CD4-positive, alpha-beta T cell treated with Interleukin-2 at 100 ng/mL for 4 hours (primary cell): ENCODE data around the gene SOX8.

ENCODE experiments used
- DNase-seq: peaks from one replicate; pipeline ENCODE4 v3.0.0-alpha.2; 2020; ENCODE audit warnings: low spot score

SOX8 gene

DNA sequence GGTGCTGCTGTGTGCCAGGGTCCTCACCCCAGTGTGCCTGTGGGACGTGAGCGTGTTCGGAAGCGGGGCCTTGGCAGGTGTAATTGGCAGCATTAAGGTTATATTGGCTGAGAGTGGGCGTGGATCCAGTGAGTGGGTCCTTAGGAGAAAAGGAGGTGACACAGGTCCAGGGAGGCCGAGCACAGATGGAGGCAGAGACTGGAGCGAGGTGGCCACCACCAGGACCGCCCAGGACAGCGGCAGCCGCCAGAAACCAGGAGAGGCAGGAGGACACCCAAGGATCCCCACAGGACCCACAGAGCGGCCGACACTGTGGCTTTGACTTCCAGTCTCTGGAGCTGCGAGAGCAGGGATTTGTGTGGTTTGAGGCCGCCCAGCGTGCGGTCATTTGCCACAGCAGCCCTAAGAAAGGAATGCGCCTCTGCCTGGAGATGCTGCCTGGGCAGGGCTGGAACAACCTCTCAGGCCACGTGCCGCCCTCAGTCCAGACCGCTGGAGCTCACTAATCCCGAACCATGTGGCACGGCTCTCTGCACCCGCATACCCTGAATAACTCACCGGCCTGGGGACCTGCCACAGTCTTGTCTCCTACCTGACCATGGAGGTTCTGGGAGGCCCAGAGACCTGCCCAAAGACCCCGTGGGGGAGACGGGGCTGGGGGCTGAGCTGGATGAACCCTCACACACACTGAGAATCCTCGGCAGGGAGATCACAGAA, 45.4 kb downstream of the SOX8 start:
- DNase-seq, result no peak

DNA sequence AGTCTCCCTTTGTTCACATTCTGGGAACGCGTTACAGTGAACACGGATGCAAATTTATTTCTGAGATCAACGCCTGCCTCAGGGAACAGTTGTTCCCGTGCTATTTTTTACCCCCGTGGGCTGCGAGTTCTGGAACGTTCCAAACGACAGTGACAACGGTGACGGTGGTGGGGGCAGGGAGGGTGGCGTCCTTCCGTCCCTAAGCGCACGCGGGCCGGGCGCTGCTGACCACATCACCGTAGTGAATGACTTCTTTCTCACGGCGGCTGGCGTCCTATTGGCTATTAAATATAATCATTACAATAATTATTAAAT, 45.9 kb downstream of the SOX8 start:
- DNase-seq, result no peak

DNA sequence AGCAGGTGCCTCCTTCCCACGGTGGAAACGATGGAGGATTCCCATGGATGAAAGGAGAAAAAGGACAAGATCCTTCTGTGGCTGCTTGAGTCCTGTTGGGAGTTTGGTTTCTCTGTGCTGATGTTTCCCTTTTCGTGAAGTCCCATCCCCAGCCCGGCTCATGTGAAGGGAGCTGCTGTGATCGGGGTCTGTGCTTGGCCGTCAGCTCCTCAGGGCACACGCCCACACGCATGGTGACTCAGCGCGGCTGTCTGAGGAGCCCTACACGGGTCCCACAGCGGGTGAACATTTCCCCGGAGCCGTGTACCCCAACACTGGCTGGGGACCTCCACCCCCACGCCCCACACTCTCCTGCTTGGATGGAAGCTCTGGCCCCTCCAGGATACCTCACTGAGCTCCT, 46.5 kb downstream of the SOX8 start:
- no peak for DNase-seq

DNA sequence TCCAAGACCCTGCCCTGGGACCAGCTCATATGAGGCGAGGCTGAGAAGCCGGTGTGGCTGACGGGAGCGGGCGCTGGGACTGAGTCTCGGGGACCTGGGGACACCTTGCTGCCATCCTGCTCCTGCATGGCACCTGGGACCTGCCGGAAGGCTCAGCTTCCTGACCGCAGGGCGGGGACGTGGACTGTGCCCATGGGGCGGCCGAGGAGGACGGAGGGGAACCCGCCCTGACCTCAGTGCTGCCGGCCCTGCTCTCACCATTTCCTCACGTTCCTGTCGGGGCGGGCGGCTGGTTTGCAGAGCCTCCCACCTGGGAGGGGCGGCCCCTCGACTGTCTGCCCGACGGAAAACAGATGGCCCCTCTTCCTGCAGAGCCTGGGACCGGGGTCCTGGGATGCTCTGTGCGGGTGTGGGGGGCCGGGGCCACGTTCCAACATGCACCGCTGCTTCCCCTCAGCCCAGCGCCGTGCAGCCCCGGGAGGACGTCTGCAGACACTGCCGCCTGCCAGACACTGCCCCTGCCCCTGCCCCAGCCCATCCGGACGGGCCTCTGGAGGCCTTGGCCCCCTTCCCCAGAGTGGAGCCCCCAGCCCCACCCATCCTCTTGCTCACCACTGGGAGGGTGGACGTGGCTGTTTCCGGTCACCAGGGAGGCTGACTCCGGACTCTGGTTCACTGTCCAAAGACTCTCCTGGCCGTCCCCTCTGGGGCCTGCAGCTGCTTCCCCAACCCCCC, 47.1 kb downstream of the SOX8 start:
- DNase-seq, result no peak

DNA sequence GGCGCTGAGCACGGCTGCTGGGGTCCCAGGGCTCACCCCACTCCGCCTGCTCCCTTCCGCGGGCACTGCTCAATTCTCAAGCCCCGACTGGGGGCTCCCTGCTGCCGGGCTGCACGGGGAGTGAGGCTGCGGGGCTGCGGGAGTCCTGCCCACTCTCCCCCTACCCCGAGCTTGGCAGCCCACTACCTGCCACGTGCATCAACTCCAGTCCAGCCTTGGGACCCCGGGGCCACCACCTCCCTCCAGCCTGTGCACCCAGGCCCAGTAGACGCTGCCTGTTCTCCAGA, 47.6 kb downstream of the SOX8 start:
- DNase-seq, result no peak

DNA sequence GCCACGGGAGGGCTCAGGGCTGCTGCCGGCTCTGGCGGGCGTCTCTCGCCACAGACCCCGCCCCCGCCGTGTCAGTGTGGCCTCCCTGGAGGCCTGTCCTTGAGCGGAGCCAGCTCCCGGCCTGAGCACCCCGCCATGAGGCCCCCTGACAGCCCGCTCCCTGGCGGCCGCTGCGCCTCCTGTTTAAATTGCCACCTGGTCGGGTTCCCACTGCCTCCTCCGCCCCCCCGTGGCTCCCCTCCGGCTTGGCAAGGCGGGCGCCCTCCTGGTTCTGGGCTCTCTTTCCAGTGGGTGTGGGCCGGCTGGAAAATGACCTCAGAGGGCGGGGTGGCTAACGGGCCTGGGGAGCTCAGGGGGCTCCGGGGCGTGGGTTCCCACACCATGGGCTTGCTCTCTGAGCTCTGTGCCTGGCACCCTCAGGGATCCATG, 48.9 kb downstream of the SOX8 start:
- no peak for DNase-seq

DNA sequence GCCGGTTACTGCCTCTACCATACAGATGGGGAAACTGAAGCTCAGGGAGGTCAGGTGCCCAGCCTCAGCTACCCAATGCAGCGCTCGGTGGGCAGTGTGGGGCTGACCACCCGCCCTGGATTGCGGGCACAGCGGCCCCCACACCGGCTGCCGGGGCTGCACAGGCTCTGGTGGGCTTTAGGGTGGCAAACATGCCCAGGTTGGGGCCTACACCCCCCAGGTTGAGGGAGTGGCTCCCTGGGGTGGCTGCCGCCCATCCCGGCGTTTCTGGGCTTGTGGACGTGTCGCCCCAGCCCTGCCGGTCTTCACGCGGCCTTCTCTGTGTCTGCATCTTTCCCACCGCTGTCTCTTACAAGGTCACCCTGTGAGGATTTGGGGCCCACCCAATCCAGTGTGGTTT, 50.1 kb downstream of the SOX8 start:
- no peak for DNase-seq

DNA sequence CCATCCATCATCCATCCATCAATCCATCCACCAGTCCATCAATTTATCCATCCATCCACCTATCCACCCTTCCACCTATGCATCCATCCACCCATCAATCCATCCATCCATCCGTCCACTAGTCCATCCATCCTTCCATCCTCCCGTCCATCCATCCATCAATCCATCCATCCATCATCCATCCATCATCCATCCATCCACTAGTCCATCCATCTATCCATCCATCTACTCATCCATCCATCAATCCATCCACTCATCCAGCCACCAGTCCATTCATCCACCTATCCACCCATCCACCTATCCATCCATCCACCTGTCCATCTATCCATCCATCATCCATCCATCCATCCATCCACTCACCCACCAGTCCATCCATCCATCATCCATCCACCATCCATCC, 51.0 kb downstream of the SOX8 start:
- no peak for DNase-seq

DNA sequence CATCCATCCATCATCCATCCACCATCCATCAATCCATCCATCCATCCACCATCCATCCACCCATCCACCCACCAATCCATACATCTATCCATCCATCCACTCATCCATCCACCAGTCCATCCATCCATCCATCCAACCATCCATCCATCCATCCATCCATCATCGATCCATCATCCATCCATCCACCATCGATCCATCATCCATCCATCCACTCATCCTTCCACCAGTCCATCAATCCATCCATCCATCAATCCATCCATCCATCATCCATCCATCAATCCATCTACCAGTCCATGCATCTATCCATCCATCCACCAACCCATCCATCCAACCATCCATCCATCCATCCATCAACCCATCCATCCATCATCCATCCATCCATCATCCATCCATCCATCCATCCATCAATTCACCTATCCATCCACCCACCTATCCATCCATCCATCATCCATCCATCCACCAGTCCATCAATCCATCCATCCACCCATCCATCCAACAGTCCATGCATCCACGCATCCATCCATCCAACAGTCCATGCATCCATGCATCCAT, 51.6 kb downstream of the SOX8 start:
- no peak for DNase-seq

DNA sequence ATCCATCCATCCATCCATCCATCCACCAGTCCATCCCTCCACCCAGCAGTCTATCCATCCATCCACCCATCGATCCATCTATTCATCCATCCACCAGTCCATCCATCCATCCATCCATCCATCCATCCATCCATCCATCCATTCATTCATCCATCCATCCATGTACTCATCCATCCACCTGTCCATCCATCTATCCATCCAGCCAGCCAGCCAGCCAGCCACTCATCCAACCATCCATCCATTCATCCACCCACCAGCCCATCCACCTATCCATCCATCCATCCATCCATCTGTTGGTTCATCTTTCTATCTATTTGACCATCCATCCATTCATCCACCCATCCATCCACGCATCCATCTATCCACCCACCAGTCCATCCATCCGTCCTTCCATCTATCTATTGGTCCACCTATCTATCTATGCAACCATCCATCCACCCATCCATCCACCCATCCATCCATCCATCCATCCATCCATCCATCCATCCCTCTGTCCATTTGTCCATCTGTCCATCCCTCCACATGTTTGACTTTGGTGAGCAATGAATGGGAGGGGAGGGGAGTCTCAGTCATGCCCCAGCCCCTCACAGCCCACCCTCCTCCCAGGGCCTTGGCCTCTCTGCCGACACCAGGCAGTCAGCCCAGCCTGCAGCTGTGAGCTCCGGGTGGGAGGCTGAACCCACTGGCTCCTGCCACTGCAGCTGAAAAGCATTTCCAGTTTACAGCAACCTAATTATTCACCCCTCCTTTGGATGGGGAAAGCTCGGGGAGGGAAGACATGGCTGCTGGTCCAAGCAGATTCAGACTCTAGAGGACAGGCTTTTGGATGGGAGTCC, 52.9 kb downstream of the SOX8 start:
- no peak for DNase-seq

DNA sequence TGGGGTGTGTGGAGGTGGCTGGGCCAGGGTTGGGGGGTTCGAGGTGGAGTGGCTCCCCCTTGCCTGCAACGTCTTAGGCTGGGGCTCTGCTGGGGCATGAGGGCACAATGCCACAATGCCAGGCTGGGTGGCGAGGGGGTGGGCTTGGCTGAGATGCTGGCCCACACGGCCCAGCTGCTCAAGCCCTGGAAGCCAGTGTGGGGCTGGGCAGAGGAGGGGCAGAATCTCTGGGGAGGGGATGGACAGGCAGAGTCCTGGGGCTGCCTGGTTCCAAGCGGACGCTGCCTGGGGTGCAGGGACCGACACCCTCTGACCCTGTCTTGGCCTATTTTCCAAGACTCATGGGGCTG, 53.5 kb downstream of the SOX8 start:
- no peak for DNase-seq

DNA sequence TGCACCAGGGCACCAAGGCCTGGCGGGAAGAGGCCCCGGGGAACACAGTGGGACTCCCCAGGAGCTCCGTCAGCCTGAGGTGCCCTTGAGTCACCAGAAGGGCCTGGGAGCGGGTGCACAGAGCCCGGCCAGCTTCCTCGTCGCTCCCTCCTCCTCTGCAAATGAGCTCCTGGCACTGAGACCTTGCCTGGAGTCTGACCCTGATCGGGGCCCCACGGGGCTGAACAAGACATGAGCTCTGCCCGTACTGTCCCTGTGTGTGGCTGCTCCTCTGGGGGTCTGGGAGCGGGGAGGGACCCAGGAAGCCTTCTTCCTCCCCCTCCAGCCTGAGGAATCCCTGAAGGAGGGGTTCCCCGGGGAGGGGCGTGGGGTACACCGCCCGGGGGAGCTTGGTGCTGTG, 54.6 kb downstream of the SOX8 start:
- DNase-seq, result no peak
